ENCODE measurements around the gene AGAP2.

AGAP2 gene

DNA sequence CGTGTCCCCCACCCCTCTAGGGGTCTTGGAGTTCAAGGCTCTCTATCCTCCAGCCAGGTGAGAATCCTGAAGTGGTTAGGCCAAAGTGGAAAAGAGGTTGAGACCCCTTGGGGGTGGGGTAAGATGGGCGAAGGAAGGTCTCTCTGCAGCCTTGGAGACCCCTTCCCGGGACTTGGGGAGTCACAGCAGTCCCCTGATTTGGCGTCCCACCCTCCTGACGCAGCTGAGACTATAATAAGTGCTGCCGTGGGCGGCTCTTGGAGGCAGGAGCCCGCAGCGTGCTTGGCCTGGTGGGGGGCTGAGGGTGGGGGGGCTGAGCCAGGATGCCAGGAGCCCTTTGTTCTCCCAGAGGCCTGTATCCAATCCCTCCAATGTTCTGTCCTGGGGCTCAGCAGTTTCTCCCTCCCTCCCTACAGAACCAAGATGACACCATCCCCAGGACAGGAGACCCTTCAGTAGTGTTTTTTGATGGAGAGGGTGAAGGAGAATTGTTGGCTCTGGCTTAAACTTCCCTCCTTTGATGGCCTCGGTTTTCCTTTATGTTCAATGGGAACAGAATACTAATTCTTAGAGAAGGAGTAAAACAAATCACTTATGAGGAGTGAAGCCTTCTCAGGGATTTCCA, 1.5 kb upstream of the AGAP2 start:
- no peak overlapping the region for H3K4me3 ChIP-seq (ENCODE audit: low read length)
- no peak for DNase-seq (ENCODE audit: low read depth)
- TF ChIP-seq, protein P1, sequence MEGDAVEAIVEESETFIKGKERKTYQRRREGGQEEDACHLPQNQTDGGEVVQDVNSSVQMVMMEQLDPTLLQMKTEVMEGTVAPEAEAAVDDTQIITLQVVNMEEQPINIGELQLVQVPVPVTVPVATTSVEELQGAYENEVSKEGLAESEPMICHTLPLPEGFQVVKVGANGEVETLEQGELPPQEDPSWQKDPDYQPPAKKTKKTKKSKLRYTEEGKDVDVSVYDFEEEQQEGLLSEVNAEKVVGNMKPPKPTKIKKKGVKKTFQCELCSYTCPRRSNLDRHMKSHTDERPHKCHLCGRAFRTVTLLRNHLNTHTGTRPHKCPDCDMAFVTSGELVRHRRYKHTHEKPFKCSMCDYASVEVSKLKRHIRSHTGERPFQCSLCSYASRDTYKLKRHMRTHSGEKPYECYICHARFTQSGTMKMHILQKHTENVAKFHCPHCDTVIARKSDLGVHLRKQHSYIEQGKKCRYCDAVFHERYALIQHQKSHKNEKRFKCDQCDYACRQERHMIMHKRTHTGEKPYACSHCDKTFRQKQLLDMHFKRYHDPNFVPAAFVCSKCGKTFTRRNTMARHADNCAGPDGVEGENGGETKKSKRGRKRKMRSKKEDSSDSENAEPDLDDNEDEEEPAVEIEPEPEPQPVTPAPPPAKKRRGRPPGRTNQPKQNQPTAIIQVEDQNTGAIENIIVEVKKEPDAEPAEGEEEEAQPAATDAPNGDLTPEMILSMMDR (conservative IDR thresholded peaks at IDR 0.05; ENCODE audit: low read depth, low read length), result no peak

DNA sequence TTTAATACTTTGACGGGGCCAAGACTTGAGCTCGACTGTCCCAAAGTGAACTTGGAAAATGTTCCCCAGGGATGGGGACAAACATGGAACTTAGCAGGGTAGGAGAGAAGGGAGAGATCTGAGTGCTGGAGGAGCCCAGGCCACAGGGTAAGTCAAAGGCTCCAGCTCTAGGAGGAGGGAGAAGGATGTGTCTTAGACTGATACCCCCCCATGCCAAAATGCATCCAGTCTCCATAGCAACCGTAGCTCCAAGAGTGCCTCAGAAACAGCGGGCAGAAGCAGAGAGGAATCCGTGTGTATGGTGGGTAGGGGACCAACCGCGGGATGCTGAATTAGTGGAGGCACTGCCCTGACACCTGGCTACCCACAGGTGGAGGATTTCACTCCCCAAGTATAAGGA, 845 bp upstream of the AGAP2 start:
- TF ChIP-seq, protein P1 (conservative IDR thresholded peaks at IDR 0.05; ENCODE audit: low read depth, low read length), result no peak
- DNase-seq (ENCODE audit: low read depth), result no peak
- no peak overlapping the region for H3K4me3 ChIP-seq (ENCODE audit: low read length)

DNA sequence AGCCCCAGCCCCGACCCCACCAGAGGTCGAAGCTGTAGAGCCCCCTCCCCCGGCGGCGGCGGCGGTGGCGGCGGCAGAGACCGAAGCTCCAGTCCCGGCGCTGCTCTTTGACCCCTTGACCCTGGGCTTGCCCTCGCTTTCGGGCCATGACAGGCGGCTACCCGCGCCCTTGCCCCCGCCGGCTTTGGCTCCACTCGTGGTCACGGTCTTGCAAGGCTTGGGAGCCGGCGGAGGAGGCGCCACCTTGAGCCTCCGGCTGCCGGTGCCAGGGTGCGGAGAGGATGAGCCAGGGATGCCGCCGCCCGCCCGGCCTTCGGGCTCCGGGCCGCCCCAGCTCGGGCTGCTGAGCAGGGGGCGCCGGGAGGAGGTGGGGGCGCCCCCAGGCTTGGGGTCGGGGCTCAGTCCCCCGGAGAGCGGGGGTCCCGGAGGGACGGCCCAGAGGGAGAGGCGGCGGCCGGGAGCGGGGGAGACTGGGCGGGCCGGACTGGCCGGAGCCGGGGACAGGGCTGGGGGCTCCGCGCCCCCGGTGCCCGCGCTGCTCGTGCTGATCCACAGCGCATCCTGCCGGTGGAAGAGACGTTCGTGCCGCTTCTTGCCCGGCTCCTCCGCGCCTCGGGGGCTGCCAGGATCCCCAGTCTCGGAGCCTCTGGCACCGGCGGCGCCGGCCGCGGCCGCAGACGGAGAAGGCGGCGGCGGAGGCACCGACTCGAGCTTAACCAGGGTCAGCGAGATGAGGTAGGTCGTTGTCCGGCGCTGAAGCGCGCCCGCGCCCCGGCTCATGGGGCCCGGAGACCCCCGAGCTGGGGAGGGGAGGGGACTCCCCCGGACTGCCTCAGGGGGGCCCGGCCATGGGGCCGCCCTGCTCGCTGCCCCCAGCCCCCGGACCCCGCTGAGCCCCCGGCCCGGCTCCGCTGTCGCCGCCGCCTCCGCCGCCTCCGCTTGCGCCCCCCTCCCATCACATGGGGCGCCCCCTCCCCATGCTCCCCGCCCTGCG, 778 bp downstream of the AGAP2 start:
- TF ChIP-seq, protein P1 (conservative IDR thresholded peaks at IDR 0.05; ENCODE audit: low read depth, low read length), result peak; percentile 34

DNA sequence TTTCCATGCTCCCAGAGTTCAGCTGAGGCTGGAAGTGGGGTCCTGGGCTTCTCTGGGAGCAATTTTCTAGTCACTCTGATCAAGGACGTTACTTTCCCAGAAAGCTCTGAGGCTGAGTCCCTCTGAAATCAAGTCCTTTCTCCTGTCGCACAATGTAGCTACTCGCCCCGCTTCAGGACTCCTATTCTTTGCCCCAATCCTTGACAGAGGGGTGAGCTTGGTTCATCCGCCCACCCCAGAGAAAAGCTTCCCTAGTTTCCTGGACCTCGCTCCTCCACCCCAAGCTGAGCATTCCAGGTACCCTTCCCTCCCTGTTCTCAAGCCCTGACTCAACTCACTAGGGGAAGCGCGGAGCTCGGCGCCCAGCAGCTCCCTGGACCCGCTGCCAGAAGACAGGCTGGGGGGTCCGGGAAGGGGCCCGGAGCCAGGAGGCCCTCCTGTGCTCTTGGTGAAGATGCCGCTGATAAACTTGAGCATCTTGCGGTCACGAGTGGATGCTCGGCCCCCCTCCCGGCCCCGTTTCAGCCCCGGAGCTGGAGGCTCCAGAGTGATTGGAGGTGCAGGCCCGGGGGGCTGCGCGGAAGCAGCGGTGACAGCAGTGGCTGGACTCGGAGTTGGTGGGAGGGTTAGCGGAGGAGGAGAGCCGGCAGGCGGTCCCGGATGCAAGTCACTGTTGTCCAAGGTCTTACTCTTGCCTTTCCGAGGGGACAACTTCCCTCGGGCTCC, 1.6 kb downstream of the AGAP2 start:
- TF ChIP-seq, protein P1 (conservative IDR thresholded peaks at IDR 0.05; ENCODE audit: low read depth, low read length), result no peak
- DNase-seq (ENCODE audit: low read depth), result no peak
- no peak overlapping the region for H3K4me3 ChIP-seq (ENCODE audit: low read length)

More for the DNA sequence above, 778 bp downstream of the AGAP2 start:
- no peak for DNase-seq (ENCODE audit: low read depth)
- no peak overlapping the region for H3K4me3 ChIP-seq (ENCODE audit: low read length)

DNA sequence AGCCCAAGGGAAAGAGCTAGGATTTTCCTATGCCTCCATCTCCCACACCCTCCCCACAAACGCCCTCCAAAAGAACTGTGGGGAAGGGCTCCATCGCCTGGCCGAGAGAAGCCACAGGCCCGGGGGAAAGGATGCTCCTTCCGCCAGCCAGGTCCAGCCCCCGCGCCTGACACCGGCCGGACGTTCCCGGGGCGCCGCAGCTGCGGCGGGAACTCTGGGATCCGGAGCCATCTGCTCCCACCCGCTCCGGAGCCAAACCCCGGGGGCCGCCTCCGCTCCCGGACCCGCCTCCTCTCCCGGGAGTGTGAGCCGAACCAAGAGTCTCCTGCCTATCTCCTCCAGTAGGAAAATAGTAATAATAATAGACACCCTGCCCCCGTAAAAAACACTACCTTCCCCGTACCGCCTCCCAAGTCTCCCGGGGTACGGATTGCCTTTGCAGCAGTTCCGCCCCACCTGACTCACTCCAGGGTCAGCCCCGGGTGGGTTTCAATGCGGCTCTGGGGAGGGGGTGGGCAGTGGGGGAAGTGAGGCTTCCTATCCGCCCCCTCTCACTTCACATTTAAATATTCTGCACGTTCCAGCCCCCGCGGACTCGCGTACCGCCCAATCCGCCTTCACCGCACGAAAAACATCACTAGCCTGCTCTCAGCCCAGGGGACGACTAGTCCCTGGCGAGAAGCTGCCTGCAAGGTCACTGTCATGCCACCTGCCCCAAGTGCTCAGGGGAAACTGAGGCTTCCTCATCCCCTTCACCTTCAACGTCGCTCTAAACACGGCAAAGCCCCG, 2.4 kb downstream of the AGAP2 start:
- DNase-seq (ENCODE audit: low read depth), result no peak
- no peak overlapping the region for H3K4me3 ChIP-seq (ENCODE audit: low read length)

More for the DNA sequence above, 2.4 kb downstream of the AGAP2 start:
- TF ChIP-seq, protein P1 (conservative IDR thresholded peaks at IDR 0.05; ENCODE audit: low read depth, low read length), result peak; percentile 37
